HG02981 (cell line): ENCODE results near the gene SPON1.

Source experiments
- ATAC-seq: cut with Tn5 transposase; IDR thresholded peaks from one replicate; pipeline ENCODE4 v1.9.1; 2021; ENCODE audit warnings: mild to moderate bottlenecking, moderate library complexity; ENCODE audit not compliant: unreplicated experiment

The SPON1 gene

DNA sequence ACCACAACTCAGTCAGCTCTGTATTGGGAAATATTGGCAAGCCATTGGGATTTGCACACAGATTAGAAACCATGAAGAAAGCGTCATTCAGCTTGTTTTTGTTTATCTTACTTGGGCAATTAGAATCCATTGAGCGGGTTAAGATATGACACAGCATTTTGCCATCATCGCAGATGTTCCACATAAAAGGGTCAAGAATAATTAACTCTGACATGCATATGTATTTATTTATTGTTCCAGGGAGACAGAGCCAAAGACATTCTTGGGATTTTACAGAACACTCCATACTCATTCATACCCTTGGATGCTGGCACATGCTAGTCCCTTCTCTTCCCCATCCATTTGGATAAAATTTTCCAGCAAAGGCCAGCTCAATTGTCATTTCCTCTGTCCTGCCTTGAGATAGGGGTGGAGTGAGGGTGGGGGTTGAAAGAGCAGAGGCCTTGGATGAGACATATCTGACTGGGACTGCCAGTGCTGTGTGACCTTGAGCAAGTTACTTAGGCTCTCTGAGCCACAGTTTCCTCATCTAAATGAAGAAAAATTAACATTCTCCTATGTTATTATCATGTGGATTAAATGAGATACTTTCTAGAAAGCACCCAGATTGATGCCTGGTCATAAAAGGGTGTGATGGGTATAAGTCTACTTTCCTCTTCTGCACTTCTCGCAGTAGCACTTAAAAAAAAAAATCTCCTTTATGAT is 216.7 kb downstream of the SPON1 start:
- no peak for ATAC-seq

DNA sequence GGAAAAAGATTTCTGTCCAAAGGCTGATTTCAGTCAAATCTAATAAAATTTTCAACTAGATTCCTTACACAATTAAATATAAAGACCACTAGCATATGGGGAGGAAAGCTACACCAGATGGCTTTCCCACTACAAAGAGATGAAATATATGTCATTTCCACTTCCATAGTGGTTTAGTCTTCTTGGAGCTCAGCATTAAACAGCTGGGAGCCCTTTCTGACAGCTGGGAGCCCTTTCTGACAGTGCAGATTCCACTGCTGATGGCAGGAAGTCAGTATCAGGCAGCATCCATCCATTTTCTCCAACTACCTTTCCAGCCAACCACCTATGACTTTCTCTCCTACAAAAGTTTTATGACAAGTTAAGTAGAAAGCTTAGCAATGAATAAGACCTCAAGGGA is 218.6 kb downstream of the SPON1 start:
- ATAC-seq = no peak

DNA sequence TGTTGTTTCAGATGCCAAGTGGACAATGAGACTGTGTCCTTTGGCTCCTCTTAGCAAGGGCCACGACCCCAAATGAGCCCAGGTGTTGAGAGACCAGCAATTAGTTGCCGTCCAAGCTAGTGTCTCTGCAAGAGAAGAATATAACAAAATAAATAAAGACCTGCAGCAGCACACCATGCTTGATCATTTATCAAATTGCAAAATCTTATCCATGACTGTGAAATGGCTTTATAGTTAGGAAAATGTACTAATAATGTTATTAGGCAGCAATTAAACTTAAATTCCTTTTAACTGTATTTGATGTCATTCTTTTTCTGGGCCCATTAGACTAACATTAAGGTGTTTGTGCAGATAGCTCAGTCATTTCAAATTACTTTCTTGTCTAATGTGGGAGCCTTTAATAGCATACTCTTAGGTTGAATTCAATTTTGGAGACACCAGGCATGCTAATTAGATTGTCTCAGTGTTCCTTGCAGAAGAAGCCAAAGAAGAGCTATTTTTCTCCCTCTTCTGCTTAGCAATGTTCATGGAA is 220.4 kb downstream of the SPON1 start:
- ATAC-seq = no peak

GRCh38 chr11:14184028-14184940 is 221.8 kb downstream of the SPON1 start:
- no peak for ATAC-seq

DNA sequence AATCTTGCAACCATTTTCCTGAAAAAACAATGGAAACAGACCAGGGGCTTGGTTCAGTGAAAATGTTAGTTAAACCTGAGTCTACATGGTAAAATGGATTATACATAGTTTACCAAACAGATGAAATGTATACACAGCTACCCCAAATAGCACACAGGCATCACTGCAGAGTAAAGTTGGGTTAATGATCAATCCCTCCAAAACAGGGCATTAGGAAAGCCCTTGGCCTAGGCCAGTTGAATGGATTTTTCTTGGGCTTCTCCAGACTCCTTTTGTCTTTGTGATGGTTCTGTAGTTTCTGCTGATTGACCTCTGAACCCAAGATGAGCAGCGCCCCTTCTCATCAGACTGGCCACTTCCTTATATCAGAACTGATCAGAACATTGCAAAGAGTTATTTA is 222.9 kb downstream of the SPON1 start:
- ATAC-seq = no peak

DNA sequence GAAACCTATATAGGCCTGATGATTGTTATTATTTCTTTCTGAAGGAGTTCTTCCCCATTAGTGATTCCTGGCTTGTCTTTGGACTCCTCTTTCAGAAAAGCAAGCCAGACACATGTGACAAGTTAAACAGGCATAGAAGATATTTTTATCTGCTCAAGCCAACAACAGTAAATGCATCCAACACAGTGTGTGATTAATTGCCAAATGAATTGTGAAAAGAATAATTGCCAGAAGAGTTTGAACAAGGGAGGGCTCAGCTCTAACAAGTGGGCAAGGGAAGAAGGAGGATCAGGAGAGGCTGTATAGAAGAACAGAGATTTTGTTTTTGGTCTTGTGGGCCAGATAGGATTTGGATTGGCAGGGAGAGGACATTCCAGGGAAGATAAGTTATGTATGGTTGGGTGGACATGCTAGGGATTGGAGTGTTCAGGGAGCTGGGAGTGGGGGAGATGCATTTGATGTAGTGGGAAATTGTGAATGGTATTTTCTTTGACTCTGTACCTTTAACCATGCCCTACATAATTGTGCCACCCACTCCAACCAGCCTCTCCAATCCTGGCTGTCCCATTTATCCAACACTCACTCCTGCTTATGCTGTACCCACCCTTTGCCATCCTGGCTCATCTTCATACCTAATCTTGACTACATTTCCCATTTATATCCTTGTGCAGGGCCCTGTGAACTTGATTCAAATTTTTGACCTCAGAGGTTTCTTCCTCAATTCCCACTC is 223.7 kb downstream of the SPON1 start:
- no peak for ATAC-seq

GRCh38 chr11:14189874-14190273 is 227.4 kb downstream of the SPON1 start:
- ATAC-seq = no peak

DNA sequence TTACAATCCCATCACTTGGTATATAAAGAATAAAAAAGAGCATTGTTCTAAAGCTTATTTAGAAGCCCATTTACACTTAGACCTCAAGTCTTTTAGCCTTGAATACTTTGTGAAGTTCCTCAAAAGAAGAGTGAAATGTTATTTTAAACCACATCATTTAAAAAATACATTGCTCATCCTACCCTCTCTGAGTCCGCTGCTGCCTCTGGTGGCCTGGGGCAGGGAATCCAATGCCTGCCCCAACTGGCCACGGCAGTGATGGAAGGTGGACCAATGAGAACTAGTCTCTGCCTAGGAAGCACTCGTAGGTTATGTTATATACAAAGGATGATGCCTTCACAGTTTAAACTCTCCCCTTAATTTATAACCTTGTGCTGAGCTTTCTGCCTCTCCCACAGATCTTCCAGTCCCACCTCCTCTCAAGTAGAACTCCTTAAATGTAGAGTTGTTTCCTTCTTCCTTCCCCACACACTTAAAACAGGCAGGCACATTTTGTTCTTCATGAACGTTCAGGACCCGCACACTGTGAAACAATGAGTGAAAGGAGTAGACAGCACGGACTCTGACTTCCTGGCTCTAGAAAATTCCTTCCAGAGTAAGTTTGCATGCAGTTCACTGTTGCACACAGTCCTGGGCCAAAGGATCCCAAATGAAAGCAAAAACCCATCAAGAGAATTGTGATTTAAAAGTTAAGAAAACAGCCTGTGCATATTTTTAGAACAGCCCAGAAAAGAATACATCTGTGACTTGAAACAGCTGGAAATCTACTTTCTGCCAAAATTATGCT is 228.7 kb downstream of the SPON1 start:
- ATAC-seq = no peak

- ATAC-seq = no peak
Observed at GRCh38 chr11:14193644-14194043, 231.1 kb downstream of the SPON1 start.

DNA sequence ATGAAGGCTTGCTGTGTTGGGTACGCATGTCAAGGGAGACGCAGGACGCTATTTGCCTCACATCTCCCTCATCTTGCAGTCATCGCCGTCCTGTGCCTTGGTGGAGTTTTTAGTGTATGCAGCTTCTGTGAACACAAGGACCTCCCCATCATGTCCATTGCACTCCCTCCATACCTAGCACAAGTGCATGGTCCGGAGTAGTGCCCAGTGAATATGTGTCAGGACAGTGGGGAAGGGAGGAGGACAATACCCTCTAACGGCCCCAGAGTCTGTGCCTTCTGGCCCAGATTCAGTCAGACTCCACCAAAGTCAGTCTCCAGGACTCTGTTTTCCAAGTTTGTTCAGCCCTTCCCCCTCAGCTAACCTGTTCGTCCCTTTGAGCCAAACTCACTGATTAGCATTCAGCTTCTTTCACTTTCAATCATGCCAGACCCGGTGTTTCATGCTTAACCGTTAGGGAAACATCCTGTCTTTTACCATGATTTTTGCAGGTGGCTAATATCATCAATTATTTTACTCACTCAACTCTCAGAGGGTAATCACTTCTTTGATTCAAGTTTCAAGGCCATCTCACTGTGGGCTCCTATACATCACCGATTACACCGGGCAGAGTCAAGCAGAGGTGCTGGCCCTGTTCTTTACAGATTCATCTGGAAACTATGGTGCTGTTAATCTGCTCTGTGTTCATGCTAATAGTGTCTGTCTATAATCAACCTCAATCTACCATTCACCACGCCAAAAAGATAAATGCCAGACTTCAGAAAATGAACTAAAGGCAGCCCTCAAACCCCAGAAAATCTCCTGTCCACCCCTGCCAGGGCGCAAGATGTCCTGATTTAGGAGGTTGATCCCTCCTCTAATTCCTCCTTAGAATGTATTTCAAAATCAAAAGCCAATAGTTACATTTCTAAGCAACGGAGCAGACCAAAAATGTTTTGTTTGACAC is 240.0 kb downstream of the SPON1 start:
- ATAC-seq = no peak

GRCh38 chr11:14203321-14203720 is 240.8 kb downstream of the SPON1 start:
- ATAC-seq = no peak

- no peak for ATAC-seq
Observed at GRCh38 chr11:14212986-14213385, 250.5 kb downstream of the SPON1 start.

- no peak for ATAC-seq
Observed at GRCh38 chr11:14218728-14219127, 256.2 kb downstream of the SPON1 start.

DNA sequence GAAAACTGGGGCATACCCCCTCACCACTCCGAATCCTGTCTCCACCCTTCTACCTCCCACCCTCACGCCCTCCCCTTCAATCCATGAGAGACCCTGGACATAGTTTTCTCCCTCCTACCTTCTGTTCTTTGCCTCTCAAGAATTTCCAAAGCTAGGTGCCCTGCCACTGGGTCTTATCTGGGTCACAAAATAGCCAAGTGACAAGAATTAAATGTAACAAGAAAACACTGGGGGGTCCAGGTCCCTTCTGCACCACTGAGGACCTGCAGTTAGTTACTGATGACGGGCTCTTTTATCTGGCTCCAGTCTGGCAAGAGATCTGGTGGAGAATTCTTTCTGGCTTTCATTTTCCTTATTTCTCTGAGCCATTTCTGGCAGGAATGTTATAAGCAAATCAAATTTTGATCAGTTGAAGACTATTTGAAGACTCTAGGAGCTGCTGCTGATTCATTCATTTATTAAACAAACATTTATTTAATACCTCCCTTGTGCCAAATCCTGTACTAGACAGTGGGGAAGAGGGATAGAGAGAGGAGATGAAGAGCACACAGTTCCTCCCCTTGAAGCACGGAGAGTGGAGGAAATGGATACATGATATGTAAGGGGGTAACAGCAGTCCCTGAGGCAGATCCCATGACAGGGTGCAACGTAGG is 261.2 kb downstream of the SPON1 start:
- ATAC-seq = no peak

- no peak for ATAC-seq
Observed at GRCh38 chr11:14224395-14224794, 261.9 kb downstream of the SPON1 start.

DNA sequence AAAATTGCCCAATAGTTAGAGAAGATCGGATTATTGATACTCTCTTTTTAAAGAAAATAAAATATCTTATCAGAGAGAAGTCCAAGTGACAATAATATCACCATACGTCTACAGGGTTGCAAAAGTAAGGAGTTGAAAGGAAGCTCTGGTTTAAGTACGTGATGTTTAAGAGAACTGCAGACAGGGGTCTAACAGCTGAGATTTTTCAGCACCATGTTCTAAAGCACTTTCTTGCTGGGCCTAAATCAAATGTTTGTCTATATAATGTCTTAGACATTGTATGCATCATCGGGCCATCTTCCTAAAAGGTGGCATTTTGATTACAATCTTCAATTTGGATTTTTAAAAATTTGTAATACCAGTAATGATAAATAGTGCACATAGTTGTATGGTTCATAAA is 263.1 kb downstream of the SPON1 start:
- no peak for ATAC-seq

DNA sequence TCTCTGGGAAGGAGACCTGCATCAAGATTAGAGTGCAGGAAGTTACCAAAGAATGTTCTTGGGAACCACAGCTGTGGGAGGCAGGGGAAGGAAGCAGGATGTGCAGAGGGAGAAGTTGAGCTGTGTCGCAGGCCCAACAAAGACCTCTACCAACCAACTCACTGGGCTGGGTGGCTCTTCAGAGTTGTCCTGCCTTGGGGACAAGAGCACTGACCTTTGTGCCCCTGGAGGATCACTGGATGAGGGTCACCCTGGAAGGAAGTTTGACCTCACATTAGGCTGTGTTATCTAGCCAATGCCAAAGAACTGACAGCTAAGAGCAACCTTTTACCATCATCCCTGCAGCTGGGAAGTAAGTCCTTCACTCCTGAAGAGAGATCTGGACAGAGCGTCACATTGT is 265.8 kb downstream of the SPON1 start:
- ATAC-seq = no peak

GRCh38 chr11:14229472-14229871 is 266.9 kb downstream of the SPON1 start:
- no peak for ATAC-seq

DNA sequence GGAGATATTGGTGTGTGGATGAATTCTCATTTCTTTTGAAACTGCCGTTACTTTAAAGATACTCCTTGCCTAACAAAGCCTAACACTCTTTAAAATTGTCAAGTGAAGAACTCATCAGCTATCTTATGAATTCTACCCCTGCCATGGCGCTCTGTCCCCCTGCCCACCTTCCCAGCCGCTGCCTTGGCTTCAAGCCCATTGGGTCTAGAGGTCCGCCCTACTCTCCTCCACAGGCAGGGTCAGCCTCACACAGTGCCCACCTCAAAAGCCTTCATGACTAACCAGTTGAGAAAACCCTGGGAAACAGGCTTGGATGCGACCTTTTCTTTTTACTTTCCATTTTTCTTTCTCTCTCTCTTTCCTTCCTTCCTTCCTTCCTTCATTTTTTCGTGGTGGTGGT is 267.9 kb downstream of the SPON1 start:
- ATAC-seq = no peak
